Hepatocyte (in vitro differentiated cells): ENCODE measurements around the gene FOXF1.

ENCODE experiments used
- EZH2 ChIP-seq: fragments of 200-600 bp; sonication (generic); IDR thresholded peaks from 2 replicates; pipeline ENCODE4 v1.6.1; 2016; ENCODE audit warnings: antibody characterized with exemption, mild to moderate bottlenecking, borderline replicate concordance
- EZH2phosphoT487 ChIP-seq: fragments of 200-600 bp; sonication (generic); IDR thresholded peaks from one replicate; pipeline ENCODE4 v1.6.1; 2018; ENCODE audit warnings: antibody characterized with exemption, mild to moderate bottlenecking, low read depth, moderate library complexity; ENCODE audit not compliant: unreplicated experiment, severe bottlenecking
- TF ChIP-seq, protein P1 (sequence below): fragments of 200-600 bp; sonication (generic); IDR thresholded peaks from 2 replicates; pipeline ENCODE4 v1.5.1; 2016; ENCODE audit warnings: antibody characterized with exemption, mild to moderate bottlenecking; ENCODE audit not compliant: poor library complexity

DNA sequence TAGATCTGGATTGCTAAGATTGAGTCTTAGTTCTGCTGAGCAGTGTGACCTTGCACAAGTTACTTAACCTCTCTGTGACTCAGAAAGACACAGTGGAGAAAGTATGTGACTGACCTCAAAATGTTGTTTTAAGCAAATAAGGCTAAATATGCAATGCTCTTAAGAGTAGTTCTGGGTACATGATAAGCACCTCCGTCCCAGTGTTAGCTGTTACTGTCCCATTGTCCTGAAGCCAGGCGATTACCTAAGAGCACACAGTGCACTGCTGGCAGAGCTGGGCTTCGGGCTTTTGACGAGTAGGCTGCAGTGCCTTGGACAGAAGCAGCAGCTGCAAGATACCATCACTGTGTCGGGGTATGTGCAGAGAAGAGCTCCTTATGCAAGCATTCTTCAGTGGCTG is 32.7 kb upstream of the FOXF1 start:
- TF ChIP-seq, protein P1, sequence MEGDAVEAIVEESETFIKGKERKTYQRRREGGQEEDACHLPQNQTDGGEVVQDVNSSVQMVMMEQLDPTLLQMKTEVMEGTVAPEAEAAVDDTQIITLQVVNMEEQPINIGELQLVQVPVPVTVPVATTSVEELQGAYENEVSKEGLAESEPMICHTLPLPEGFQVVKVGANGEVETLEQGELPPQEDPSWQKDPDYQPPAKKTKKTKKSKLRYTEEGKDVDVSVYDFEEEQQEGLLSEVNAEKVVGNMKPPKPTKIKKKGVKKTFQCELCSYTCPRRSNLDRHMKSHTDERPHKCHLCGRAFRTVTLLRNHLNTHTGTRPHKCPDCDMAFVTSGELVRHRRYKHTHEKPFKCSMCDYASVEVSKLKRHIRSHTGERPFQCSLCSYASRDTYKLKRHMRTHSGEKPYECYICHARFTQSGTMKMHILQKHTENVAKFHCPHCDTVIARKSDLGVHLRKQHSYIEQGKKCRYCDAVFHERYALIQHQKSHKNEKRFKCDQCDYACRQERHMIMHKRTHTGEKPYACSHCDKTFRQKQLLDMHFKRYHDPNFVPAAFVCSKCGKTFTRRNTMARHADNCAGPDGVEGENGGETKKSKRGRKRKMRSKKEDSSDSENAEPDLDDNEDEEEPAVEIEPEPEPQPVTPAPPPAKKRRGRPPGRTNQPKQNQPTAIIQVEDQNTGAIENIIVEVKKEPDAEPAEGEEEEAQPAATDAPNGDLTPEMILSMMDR = no peak
- TF ChIP-seq EZH2 (no peak), EZH2phosphoT487 (no peak)
